Right lobe of liver (tissue), 4 donors: ENCODE data around the gene SMG7.

Experiments used
- CTCF ChIP-seq, 4 donors: fragments of 200-600 bp in 3 of 4; fragments of 450-650 bp in 1 of 4; IDR thresholded peaks; one replicate each; pipeline versions ENCODE4 v1.5.1 to v1.8.0; 2016 to 2022; ENCODE audit warnings: antibody characterized with exemption in 4 of 4, mild to moderate bottlenecking in 2 of 4
- POLR2A ChIP-seq: fragments of 450-650 bp; IDR thresholded peaks from one replicate; pipeline ENCODE4 v1.6.1; 2017; ENCODE audit warnings: antibody characterized with exemption, mild to moderate bottlenecking
- donor health status: DM: no; HTN: no; CAD: no.
- donor health status: DM: no; HTN: no; CAD: no.
- donor health status: DM: no; HTN: yes; CAD: no.

GRCh38 chr1:183544598-183545297 lies 72.4 kb downstream of the SMG7 start:
- TF ChIP-seq CTCF (IDR thresholded peaks at IDR 0.05) (no peak), POLR2A (no peak)
